Cerebellar nuclear complex (tissue), 1 donor: Measurements from ENCODE around the gene NNMT.

Experiments
- DNase-seq, 2 experiments: peaks; one replicate each; lab custom pipeline; 2025; lab: John Stamatoyannopoulos, UW

The NNMT gene

GRCh38 chr11:114284914-114285313, 11.3 kb upstream of the NNMT start:
- no peak for DNase-seq

- no peak for DNase-seq
Measured at GRCh38 chr11:114285599-114285998, 10.6 kb upstream of the NNMT start.

- no peak for DNase-seq
Measured at GRCh38 chr11:114286229-114286628, 10.0 kb upstream of the NNMT start.

DNA sequence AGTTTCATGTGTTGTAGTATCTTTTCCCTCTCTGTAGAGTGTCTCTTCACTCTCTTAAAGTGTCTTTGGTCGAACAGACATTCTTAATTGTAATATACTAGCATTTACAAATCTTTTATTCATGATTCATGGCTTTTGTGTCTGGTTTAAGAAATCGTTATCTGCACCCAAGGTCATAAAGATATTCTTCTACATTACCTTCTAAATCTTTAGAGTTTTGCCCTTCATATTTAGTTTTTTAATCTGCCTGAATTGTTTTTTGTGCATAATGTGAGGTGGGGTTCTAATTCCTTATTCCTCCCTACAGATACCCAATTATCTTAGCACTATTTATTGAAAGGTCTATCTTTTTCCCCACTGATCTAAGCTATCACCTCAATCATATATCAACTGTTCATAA, 9.0 kb upstream of the NNMT start:
- DNase-seq = no peak

GRCh38 chr11:114288136-114288535, 8.1 kb upstream of the NNMT start:
- DNase-seq = no peak

- no peak for DNase-seq
Measured at GRCh38 chr11:114289779-114290178, 6.4 kb upstream of the NNMT start.

DNA sequence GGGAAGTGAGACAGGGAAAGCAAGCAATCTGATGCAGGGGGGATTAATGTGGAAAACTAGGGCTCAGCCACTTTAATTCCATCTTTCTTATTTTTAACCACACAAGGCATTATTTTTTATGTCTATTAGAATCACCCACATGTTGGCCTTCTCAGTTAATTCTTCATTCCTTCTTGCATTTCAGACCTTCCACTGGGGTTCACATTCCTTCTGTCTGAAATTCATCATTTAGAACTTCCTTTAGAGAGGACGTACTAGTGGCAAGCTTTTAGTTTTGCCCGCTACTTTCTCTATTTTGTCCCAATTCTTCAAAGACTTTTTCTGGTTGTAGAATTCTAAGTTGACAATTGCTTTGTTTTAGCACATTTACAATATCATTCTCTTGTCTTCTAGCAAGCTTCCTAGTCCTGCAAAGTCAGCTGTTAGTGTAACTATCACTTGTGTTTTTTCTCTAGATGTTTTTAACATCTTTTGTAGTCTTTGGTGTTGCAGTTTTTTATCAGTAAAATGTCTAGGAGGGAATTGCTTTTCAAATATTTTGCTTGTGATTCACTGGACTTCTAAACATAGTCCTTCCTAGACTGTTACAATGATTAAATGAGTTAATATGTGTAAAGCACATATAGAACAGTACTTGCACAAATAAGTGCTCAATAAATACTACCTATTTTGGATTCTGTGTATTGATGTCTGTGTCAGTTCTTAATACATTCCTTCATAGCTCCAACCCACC, 5.5 kb upstream of the NNMT start:
- no peak for DNase-seq

- DNase-seq = no peak
Measured at GRCh38 chr11:114291381-114291780, 4.8 kb upstream of the NNMT start.

DNA sequence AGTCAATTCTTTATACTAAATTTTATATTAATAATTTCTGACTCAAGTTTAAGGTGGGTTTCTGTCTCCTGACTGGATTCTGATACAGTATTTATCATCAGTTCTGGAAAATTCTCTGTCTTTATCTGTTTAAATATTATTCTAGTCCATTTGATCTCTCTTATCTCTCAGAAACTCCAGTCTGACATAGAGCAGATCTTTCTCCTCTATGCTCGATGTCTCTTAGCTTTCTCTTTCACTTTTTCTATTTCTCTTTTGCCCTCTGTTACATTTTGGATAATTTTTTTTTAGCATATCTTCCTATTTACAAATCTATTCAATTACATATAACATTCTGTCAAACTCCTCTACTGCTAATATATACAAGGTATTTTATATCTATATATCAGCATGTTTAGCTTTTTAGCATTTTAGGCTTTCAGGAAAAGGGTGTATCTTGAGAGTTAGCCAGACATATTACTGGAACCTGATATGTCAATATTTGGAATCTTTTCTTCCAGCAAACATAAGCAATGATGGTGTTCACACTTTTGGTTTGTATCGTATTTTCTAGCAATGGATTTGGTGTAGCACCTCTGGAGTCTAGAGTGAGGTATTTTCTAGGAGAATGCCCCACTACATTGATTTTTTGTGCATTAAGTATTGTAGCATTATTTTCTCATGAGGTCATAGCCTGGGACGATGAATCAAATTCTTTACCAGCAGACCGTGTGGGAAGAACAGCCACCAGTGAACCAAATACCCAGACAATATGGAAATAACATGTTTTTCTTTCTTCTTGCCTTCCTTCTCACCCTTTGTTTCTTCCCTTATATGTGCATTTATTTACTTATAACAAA, 4.1 kb upstream of the NNMT start:
- DNase-seq = no peak

GRCh38 chr11:114293201-114293711, 2.9 kb upstream of the NNMT start:
- no peak for DNase-seq

DNA sequence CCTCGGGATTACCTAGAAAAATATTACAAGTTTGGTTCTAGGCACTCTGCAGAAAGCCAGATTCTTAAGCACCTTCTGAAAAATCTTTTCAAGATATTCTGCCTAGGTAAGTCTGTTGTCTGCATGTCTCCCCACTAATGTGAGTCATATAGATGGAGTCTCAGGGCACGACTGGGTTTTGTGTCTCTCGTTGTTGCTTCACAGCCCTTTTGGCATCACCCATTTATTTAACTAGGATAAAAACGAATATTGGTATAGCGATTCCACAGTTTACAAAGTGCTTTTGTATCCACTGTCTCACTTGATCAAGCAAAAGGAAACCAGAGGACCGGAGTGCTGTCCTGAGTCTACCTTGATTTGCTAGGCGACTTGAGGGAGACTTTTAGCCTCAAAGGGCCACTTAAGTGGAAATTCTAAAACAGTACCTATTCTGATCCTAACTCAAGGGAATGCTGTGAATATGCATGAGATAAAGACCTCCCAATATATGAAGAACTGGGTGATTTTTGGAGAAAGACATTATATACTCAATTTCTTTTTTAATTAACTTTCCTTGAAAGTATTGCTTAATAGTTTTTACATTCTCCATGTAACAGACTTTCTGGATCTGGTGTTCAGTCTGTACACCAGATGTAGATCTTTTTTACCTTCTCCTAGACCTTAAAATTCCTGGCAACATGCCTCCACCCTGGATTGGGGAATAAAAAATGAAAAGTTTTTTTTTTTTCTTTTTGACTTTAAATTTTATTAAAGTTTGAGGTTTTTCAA, 590 bp downstream of the NNMT start:
- DNase-seq = no peak

DNA sequence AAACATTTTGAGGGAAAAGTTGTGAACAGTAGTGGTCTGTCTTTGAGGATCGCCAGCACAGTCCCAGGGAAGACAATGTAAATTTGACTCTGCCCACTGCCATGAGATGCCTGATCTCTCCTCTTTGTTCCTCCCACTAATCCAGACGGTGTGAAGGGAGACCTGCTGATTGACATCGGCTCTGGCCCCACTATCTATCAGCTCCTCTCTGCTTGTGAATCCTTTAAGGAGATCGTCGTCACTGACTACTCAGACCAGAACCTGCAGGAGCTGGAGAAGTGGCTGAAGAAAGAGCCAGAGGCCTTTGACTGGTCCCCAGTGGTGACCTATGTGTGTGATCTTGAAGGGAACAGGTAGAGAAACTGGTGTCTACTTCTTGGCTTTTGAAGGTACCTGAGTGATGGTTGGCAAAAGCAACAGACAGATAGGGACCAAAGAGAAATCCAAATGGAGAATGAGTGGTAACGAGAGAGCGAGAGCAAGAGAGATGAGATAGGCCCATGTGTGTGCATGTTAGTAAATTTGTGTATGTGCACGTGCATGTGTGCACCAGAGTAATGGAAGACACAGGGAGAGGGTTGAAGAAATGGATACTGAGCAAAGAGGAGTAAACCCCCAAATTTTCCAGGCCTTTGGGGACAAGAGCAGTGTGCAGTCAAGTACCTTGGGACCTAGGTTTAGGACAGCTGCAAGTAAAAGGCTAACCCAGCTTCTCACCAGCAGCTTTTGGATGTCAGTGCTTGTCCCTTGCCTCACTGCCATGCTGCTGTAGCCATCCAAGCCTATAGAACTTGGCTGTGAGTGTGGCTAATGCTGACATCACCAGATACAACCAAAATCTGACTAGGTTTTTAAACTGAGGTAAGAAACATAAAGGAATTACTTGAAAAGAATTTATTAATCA, 1.9 kb downstream of the NNMT start:
- DNase-seq = no peak

DNA sequence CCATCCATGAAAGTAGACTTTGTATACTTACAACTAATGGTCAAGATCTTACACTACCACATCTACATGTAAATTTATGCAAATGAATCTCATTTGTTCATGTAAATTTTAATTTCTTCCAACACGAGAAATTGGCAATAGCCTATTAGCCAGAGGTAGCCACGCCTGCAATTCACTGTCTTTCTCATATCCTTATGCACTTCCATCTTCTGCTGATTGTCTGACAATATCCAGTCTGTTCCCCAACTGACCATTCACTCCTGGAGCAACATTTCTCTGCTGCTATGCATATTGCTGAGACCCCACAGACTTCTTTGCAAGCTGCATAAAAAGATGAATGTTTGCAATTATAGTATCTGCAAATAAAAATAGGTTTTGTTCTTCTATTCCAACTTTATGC, 2.5 kb downstream of the NNMT start:
- no peak for DNase-seq

DNA sequence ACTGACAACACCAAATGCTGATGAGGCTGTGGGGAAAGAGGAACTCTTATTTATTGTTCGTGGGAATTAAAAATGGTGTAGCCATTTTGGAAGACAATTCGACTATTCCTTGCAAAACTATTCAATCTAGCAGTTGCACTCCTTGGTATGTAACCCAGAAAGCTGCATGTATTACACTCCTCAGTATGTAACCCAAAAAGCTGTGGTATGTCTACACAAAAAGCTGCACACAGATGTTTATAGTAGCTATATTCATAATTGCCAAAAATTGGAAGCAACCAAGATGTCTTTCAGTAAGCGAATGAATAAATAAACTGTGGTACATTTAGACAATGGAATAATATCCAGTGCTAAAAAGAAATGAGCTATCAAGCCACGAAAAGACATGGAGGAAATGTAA, 4.9 kb downstream of the NNMT start:
- DNase-seq = no peak

GRCh38 chr11:114301927-114302326, 5.7 kb downstream of the NNMT start:
- no peak for DNase-seq

- DNase-seq = no peak
Measured at GRCh38 chr11:114302663-114303062, 6.5 kb downstream of the NNMT start.

- no peak for DNase-seq
Measured at GRCh38 chr11:114304065-114304464, 7.9 kb downstream of the NNMT start.

GRCh38 chr11:114304969-114305368, 8.8 kb downstream of the NNMT start:
- DNase-seq = no peak

- no peak for DNase-seq
Measured at GRCh38 chr11:114307524-114308203, 11.5 kb downstream of the NNMT start.

DNA sequence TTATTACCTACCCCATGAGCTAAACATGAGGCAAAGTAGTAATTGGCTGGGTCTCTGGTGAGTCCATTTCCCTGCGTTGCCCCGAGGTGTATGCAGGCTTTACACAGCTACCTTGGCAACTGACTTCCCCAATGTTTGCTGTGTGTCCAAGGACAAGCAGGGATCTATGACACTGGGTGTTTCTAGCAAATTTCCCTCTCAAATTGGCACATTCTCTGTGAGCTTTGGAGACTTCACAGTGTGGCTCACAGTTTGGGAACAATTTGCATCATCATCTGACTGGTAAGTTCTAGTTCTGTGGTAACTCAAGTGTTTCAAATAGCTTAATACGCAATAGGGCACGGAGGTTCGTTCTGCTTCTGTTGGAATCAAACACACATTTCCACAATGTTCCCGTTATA, 12.5 kb downstream of the NNMT start:
- no peak for DNase-seq

DNA sequence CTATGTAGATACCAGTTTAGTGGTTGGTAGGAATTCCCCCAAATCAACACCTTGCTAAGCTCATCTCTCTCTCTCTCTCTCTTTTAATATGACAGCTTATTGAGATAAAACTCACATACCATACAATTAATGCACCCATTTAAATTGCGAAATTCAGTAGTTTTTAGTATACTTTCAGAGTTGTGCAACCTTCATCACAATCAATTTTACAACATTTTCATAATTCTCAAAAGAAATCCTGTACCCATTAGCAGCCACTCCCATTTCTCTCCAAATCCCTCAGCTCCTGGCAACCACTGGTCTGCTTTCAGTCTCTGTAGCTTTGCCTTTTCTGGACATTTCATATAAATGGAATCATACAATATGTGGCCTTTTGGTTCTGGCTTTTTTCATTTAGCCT, 13.3 kb downstream of the NNMT start:
- DNase-seq = no peak
